T-helper 1 cell treated with Interleukin-12 subunit alpha and Interleukin-12 subunit beta and Interleukin-4 antibody, amounts not matched to agents 30 μg/mL and 1 μg/mL, for 36 hours (primary cell): ENCODE data around the gene COL4A4.
"Not testable (repeated sequence)": the region's sequence is repeated elsewhere in the genome, so short reads cannot be mapped to it uniquely, and the experiment has no call there.

Experiments
- H3K27ac Mint-ChIP-seq: one replicate; pipeline ENCODE4 v1.8.0; 2021; ENCODE audit warnings: mild to moderate bottlenecking, mixed read lengths
- H3K27me3 Mint-ChIP-seq: one replicate; pipeline ENCODE4 v1.8.0; 2021; ENCODE audit warnings: low read depth, mixed read lengths
- H3K36me3 Mint-ChIP-seq: one replicate; pipeline ENCODE4 v1.8.0; 2021; ENCODE audit warnings: low read depth, mixed read lengths
- H3K4me1 Mint-ChIP-seq: one replicate; pipeline ENCODE4 v1.8.0; 2021; ENCODE audit warnings: low read depth, mixed read lengths
- H3K4me3 Mint-ChIP-seq: one replicate; pipeline ENCODE4 v1.8.0; 2021; ENCODE audit warnings: mild to moderate bottlenecking, moderate library complexity, mixed read lengths
- H3K9me3 Mint-ChIP-seq: one replicate; pipeline ENCODE4 v1.8.0; 2021; ENCODE audit warnings: mixed read lengths

Gene COL4A4

DNA sequence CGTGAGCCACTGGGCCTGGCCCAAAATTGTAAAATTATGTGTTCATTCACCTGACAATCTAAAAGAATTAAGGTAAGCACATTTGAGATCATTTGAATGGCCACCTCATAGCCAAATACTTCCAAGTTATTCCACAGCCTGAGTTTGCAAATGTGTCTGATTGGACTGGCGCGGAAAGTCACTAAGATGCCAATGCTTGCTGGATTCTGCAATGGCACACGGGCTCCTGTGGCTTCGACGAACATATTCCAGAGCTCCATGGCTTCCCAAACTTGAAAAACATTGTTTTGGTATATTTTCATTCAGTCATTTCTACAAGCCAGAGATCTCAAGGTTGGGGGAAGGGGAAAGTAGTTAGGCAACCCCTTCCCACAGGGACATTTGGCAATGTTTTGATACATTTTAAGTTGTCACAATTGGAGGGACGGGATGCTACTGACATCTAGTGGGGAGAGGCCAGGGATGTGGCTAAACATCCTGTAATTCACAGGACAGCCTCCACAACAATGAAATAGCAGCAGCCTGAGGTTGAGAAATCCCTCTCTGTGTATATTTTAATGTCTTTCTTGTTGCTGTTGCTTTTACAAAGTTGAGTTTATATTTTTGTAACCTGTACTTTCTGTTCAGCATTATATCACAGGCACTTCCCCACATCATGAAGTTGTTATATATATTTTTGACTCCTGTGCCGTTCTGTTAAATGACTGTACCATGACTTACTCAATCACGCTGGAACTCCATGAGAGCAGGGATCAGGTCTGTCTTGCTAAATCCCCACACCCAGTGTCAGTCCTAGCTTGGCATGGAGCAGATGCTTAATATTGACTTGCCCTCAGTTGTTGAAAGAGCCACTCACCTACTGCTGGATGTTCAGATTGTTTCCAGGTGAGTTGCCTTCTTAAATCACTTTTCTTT lies 56.9 kb downstream of the COL4A4 start:
- Mint-ChIP-seq H3K4me3 (no peak overlapping the region), H3K4me1 (no peaks in the 10 kb centered on the region), H3K9me3 (no peaks in the 10 kb centered on the region), H3K27ac (no peak overlapping the region), H3K36me3 (no peaks in the 10 kb centered on the region), H3K27me3 (no peaks in the 10 kb centered on the region)

DNA sequence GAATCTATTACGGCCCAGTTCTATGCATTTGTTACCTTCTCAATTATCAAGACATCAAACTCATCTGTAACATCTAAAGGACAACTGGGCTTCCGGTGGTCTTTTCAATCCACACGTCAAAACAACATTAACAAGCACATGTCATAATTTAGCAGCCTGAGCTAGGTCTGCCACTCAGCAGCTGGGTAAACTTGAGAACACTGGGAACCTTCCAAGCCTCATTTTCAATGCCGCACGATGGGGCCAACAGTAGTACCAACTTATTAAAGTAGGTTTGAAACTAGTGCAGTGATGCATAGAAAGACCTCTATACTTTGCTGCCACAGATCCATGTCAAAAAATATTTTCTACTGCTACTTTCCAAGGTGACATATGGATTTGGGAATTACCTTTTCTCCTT lies 60.4 kb downstream of the COL4A4 start:
- Mint-ChIP-seq H3K4me3 (no peak overlapping the region), H3K4me1 (no peaks in the 10 kb centered on the region), H3K36me3 (no peaks in the 10 kb centered on the region), H3K27me3 (no peaks in the 10 kb centered on the region), H3K27ac (no peak overlapping the region), H3K9me3 (no peaks in the 10 kb centered on the region)

DNA sequence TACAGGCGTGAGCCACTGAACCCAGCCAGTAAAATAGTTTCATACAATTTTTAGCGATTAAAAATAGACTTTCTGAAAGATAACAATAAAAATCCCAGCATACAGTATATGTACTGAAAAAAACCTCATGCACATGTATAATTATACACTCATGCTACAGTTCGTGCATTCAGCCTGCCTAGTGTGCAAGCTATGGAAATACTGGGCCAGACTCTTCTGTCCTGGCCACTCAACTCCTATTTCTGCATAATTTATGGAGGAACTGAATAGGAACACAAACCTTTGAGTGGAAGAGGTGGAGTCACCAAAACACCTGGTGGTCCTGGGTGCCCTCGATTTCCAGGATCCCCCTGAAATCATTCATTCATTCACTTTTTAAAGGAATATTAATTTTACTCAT lies 64.7 kb downstream of the COL4A4 start:
- H3K36me3 Mint-ChIP-seq = no peaks in the 10 kb centered on the region
- H3K4me3 Mint-ChIP-seq = no peak overlapping the region
- H3K9me3 Mint-ChIP-seq = no peaks in the 10 kb centered on the region
- no peak overlapping the region for H3K27ac Mint-ChIP-seq
- H3K27me3 Mint-ChIP-seq = no peaks in the 10 kb centered on the region
- H3K4me1 Mint-ChIP-seq = no peaks in the 10 kb centered on the region

DNA sequence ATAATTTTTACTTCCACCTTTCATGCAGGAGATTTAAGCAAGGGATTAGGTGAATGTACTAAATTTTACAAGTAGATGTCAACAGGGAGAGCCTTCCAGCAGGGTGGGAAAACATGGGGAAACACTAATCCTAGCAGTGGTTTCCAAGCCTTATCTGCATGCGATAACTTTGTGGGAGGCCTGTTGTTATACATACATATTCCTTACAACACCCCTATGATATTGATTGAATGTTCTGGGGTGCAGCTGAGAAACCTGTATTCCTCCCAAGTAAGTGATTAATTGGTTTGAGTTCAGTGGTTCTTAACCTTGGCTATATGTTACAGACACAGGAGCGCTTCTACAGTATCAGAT lies 65.9 kb downstream of the COL4A4 start:
- no peaks in the 10 kb centered on the region for H3K9me3 Mint-ChIP-seq
- H3K27ac Mint-ChIP-seq = no peak overlapping the region
- H3K27me3 Mint-ChIP-seq = no peaks in the 10 kb centered on the region
- H3K36me3 Mint-ChIP-seq = no peaks in the 10 kb centered on the region
- no peaks in the 10 kb centered on the region for H3K4me1 Mint-ChIP-seq
- H3K4me3 Mint-ChIP-seq = no peak overlapping the region

DNA sequence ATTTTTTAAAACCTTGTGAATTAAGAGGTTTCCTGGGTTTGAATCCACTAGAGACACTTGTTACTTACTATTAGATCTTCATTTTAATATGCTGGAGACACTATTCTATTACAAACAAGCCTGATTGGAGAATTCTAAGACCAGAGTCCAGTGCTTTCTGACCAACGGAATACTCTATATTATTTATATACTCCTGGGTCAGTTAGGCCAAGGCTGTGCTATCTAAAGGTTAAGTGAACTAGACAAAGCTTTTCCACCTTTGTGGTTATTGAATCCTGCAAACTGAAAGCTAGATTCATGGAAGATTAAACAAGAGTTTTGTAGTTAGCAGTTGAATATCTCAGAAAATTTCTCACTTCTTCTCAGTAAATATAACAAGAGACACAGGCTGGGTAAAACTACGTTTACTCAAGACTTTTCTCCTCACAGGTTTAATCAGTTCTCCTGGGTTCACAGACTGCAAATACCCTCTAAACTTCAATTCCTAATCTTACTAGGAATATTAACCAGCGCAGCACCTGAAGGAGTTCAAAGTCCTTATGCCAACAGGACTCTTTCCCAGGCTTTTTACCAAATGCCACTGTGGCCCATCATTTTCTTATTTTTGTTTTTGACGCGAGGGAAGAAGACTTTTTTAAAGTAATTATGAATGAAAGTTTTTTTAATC lies 66.4 kb downstream of the COL4A4 start:
- Mint-ChIP-seq H3K36me3 (no peaks in the 10 kb centered on the region), H3K27ac (no peak overlapping the region), H3K4me1 (no peaks in the 10 kb centered on the region), H3K9me3 (no peaks in the 10 kb centered on the region), H3K4me3 (no peak overlapping the region), H3K27me3 (no peaks in the 10 kb centered on the region)

DNA sequence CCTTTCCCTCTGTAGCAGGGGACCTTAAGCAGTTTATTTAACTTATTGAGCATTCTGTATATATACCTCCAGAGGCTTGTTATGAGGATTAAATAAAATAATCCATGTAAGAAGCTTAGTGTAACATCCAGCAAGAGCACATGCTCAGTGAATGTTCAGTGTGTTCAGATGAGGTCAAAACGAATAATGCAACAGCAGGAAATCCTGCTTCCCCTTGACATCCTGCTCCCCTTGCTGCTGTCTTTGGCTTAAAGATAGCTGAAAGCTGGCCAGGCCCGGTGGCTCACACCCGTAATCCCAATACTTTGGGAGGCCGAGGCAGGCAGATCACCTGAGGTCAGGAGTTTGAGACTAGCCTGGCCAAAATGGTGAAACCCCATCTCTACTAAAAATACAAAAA lies 68.7 kb downstream of the COL4A4 start:
- H3K4me1 Mint-ChIP-seq = no peaks in the 10 kb centered on the region
- no peak overlapping the region for H3K27ac Mint-ChIP-seq
- H3K27me3 Mint-ChIP-seq = no peaks in the 10 kb centered on the region
- H3K9me3 Mint-ChIP-seq = no peaks in the 10 kb centered on the region
- no peak overlapping the region for H3K4me3 Mint-ChIP-seq
- no peaks in the 10 kb centered on the region for H3K36me3 Mint-ChIP-seq

DNA sequence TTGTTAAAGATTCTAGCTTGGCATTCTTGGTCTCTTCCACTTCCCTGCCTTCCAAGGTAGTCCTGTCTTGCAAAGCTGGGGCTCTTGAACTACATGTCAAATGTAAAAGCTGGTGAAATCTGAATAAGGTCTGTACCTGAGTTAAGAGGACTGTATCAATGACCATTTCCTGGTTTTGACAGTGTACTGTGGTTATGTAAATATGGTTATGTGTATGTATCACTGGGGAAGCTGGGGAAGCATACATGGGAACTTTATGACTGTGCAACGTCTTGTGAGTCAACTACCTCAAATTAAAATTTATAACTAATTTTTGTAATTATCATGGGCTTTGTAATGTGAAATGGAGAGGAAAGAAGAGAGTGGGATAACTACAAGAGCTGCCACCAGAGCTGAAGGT lies 81.7 kb downstream of the COL4A4 start:
- H3K4me3 Mint-ChIP-seq = no peak overlapping the region
- no peak overlapping the region for H3K27ac Mint-ChIP-seq
- no peaks in the 10 kb centered on the region for H3K4me1 Mint-ChIP-seq
- no peaks in the 10 kb centered on the region for H3K36me3 Mint-ChIP-seq
- H3K27me3 Mint-ChIP-seq = no peaks in the 10 kb centered on the region
- H3K9me3 Mint-ChIP-seq = no peaks in the 10 kb centered on the region

DNA sequence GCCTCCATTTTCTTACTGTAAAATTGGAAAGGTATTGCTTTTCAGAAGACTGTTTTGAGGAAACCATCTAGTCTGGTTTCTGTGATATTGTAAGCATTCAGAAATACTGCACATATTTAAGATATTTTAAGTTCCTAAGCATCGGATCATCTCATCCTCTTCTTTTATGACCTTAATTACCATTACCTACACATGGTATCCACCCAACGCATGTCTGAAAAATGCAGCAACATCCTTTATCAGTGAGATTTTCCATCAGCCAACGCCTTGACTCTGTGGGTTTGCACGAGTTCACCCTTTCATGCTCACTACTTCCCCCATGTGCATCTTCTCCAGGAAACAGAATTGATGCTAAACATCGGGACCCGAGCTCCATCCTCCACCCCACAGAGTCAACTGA lies 84.3 kb downstream of the COL4A4 start:
- H3K36me3 Mint-ChIP-seq = no peaks in the 10 kb centered on the region
- no peaks in the 10 kb centered on the region for H3K9me3 Mint-ChIP-seq
- H3K27ac Mint-ChIP-seq = no peak overlapping the region
- no peak overlapping the region for H3K4me3 Mint-ChIP-seq
- no peaks in the 10 kb centered on the region for H3K27me3 Mint-ChIP-seq
- no peaks in the 10 kb centered on the region for H3K4me1 Mint-ChIP-seq

DNA sequence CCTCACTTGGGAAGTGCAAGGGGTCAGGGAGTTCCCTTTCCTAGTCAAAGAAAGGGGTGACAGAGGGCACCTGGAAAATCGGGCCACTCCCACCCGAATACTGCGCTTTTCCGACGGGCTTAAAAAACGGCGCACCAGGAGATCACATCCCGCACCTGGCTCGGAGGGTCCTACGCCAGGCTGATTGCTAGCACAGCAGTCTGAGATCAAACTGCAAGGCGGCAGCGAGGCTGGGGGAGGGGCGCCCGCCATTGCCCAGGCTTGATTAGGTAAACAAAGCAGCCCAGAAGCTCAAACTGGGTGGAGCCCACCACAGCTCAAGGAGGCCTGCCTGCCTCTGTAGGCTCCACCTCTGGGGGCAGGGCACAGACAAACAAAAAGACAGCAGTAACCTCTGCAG lies 98.9 kb downstream of the COL4A4 start:
- not testable (repeated sequence) for H3K4me1 Mint-ChIP-seq, H3K9me3 Mint-ChIP-seq, H3K27ac Mint-ChIP-seq, H3K36me3 Mint-ChIP-seq, H3K4me3 Mint-ChIP-seq, H3K27me3 Mint-ChIP-seq

DNA sequence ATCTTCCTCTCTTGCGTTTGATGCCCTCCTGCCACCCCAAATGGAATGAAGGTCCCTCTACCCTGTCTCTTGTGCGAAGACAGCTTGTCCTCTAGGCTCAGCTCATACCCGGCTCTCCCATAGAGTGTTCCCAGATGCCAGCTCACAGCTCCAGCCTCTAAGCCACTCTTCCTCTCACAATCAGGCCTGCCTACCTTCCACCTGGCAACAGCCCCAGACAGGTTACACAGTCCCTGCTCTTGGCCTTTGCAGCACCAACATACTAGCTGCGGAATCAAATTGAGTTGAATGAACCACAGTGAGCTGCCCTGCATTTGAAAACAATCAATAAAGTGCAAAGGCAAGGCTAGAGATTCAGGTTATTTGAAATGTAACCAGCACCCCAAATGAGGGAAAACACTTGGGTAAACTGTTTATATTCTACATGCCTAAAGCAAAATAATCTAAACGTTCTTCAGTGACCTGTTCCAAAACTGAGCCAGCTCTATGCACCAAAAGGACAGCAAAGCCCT lies 105.1 kb downstream of the COL4A4 start:
- no peak overlapping the region for H3K27ac Mint-ChIP-seq
- H3K36me3 Mint-ChIP-seq = no peaks in the 10 kb centered on the region
- H3K9me3 Mint-ChIP-seq = no peaks in the 10 kb centered on the region

DNA sequence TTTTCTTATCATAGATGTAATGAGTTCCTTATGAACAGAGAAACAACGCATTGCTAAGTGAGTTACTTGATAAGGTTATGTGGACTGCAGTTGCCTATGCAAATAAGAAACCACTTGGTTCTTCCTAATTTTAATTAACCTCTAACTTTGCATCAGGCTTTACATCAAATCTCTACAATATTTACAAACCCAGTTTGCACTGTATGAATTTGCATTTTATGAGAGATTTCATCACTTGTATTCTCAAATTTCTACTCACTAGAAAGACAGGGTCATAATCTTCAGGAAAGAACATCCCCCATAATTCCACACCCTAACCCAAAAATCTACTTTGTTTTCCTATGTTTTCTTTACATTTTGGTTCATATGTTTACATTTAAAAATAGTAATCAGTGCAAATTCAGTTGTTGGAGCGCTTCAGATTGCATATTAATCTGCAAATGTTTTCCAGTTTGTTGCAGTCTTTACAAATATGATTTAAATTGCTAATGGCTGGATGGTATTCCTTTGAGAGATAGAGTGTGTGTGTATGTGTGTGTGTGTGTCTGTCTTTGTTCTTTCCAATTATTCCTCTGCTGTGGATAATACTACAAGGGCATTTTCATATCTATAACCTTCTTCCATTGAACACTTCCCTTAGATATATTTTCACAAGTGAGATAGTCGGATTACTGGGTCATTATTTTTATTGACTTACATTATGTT lies 106.1 kb downstream of the COL4A4 start:
- no peaks in the 10 kb centered on the region for H3K27me3 Mint-ChIP-seq
- no peak overlapping the region for H3K27ac Mint-ChIP-seq
- H3K4me1 Mint-ChIP-seq = no peaks in the 10 kb centered on the region
- H3K4me3 Mint-ChIP-seq = no peak overlapping the region
- no peaks in the 10 kb centered on the region for H3K9me3 Mint-ChIP-seq
- no peaks in the 10 kb centered on the region for H3K36me3 Mint-ChIP-seq

More for the DNA sequence above, 105.1 kb downstream of the COL4A4 start:
- H3K4me3 Mint-ChIP-seq = no peak overlapping the region
- H3K4me1 Mint-ChIP-seq = no peaks in the 10 kb centered on the region
- H3K27me3 Mint-ChIP-seq = no peaks in the 10 kb centered on the region

DNA sequence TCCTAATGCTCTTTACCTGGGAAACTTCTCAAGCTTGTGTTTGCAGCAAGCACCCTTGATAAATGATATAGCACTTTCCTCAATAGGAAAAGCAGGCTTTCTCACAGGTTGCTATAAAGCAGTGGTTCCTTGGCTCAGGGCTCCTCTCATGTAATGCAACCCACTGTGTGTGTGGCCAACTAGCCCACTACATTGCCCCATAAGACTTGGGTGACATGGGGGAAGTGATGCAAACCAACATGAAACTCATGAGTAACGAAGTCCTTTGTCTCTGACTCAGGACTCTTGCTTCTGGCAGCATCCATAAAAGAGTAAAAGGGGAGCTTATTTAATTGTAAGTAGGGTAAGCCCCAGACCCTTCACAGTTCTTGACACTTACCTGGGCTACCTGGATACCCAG lies 106.9 kb downstream of the COL4A4 start:
- Mint-ChIP-seq H3K27ac (no peak overlapping the region), H3K4me3 (no peak overlapping the region), H3K4me1 (no peaks in the 10 kb centered on the region), H3K36me3 (no peaks in the 10 kb centered on the region), H3K27me3 (no peaks in the 10 kb centered on the region), H3K9me3 (no peaks in the 10 kb centered on the region)

DNA sequence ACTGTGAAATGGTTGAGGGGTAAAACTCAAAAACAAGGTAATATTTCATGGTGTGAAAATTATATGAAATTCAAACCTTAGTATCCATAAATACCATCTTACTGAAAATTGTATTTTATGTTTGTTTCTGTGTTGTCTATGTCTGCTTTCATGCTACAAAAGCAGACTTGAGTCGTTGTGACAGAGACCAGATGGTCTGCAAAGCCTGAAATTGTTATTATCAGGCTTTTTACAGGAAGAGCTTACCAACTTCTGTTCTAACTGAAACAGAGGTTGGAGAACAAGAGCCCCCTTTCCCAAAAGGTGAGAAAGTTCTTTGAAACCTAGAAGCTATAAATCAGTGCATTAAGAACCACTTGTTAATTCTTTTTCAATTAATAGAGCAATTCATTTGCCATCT lies 110.0 kb downstream of the COL4A4 start:
- Mint-ChIP-seq H3K4me3 (no peak overlapping the region), H3K36me3 (no peaks in the 10 kb centered on the region), H3K27me3 (no peaks in the 10 kb centered on the region), H3K9me3 (no peaks in the 10 kb centered on the region), H3K4me1 (no peaks in the 10 kb centered on the region), H3K27ac (no peak overlapping the region)

DNA sequence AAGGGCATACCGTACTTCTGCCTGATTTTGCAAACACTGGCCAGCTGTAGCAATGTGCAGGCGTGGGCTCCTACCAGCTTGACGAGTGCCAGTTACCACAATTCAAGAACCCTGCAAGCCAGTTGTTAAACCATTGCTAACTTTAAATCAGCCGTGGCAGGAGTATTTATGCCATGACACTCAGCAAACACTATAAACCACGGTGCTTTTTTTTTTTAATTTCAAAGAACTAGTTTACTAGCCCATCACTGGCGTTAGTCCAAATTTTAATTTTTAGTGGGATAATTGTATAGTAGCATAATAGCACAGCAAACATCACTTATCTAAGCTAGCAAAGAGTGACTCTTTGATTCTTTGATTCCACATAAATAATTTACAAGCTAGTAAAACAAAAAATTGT lies 111.1 kb downstream of the COL4A4 start:
- H3K4me3 Mint-ChIP-seq = no peak overlapping the region
- no peaks in the 10 kb centered on the region for H3K36me3 Mint-ChIP-seq
- H3K27ac Mint-ChIP-seq = no peak overlapping the region
- H3K27me3 Mint-ChIP-seq = no peaks in the 10 kb centered on the region
- no peaks in the 10 kb centered on the region for H3K9me3 Mint-ChIP-seq
- H3K4me1 Mint-ChIP-seq = no peaks in the 10 kb centered on the region

DNA sequence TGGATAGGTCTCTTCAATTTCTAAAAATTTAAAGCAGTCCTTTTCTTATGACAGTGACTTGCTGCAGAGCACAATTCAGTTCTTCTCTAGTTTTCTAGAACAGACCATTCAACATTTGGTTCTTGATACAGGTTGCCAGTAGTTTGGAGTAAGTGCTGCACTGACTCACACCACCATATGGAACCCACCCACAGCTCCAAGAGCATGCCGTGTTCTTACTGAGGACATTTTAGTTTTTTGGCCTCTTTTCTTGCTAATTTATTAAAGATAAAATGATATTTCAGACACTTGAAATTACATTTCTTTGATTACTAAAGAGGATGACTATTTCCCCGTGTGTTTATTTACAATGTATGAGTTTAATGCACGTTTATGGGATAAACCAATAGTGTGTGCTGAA lies 120.0 kb downstream of the COL4A4 start:
- Mint-ChIP-seq H3K36me3 (no peaks in the 10 kb centered on the region), H3K4me3 (no peak overlapping the region), H3K4me1 (no peaks in the 10 kb centered on the region), H3K9me3 (no peaks in the 10 kb centered on the region), H3K27ac (no peak overlapping the region), H3K27me3 (no peaks in the 10 kb centered on the region)
